HFFc6 (cell line): ENCODE results near the gene BCAS3. TPM values are rescaled to one million over a fixed set of nuclear protein-coding genes. Genes with fewer than 3 reads are reported as not detected.

Experiments
- DNase-seq: peaks from one replicate; pipeline ENCODE4 v3.0.0-alpha.2; 2018
- H3K27ac Mint-ChIP-seq: 2 replicates; pipeline ENCODE4 v1.8.0; 2020; ENCODE audit warnings: mild to moderate bottlenecking, mixed read lengths
- H3K27me3 Mint-ChIP-seq: 2 replicates; pipeline ENCODE4 v1.8.0; 2021; ENCODE audit warnings: mild to moderate bottlenecking, moderate library complexity, mixed read lengths; ENCODE audit not compliant: insufficient read depth
- H3K36me3 Mint-ChIP-seq: 2 replicates; pipeline ENCODE4 v1.8.0; 2021; ENCODE audit warnings: low read depth, mixed read lengths
- H3K4me1 Mint-ChIP-seq: 2 replicates; pipeline ENCODE4 v1.8.0; 2020; ENCODE audit warnings: low read depth, mixed read lengths
- H3K4me3 Mint-ChIP-seq: 2 replicates; pipeline ENCODE4 v1.8.0; 2020; ENCODE audit warnings: mild to moderate bottlenecking, moderate library complexity, mixed read lengths
- H3K9me3 Mint-ChIP-seq: 2 replicates; pipeline ENCODE4 v1.8.0; 2020; ENCODE audit warnings: mild to moderate bottlenecking, mixed read lengths
- total RNA-seq, 6 experiments: library from RNA; stranded (reverse); fragmentation: NEBNext Ultra II Directional; extraction: Animal tissue kit (Norgen Biotek cat#: 25700); gene quantifications; 2 replicates in 1 of 6; 3 replicates in 5 of 6; pipeline ENCODE4 v1.2.3, GENCODE V29; 2021
- TF ChIP-seq, protein P1 (sequence below): fragments of 200-600 bp; sonication (generic); IDR thresholded peaks from 2 replicates; pipeline ENCODE4 v1.5.0; 2021; ENCODE audit warnings: antibody characterized with exemption, mild to moderate bottlenecking

BCAS3 gene
- total RNA-seq, 6 experiments from 2014 or later: 9.8 to 13.8 (median 12.0) TPM

GRCh38 chr17:61366076-61366714 is 688.5 kb downstream of the BCAS3 start:
- Mint-ChIP-seq H3K4me3 (no peak overlapping the region), H3K9me3 (no peaks in the 10 kb centered on the region), H3K4me1 (peaks cover 7% of the 10 kb centered on the region), H3K36me3 (peaks cover 5% of the 10 kb centered on the region; the same call in 1 of the 2 replicates), H3K27me3 (no peaks in the 10 kb centered on the region; the same call in 1 of the 2 replicates), H3K27ac (no peak overlapping the region)
- TF ChIP-seq, protein P1, sequence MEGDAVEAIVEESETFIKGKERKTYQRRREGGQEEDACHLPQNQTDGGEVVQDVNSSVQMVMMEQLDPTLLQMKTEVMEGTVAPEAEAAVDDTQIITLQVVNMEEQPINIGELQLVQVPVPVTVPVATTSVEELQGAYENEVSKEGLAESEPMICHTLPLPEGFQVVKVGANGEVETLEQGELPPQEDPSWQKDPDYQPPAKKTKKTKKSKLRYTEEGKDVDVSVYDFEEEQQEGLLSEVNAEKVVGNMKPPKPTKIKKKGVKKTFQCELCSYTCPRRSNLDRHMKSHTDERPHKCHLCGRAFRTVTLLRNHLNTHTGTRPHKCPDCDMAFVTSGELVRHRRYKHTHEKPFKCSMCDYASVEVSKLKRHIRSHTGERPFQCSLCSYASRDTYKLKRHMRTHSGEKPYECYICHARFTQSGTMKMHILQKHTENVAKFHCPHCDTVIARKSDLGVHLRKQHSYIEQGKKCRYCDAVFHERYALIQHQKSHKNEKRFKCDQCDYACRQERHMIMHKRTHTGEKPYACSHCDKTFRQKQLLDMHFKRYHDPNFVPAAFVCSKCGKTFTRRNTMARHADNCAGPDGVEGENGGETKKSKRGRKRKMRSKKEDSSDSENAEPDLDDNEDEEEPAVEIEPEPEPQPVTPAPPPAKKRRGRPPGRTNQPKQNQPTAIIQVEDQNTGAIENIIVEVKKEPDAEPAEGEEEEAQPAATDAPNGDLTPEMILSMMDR: no peak
- DNase-seq: no peak

DNA sequence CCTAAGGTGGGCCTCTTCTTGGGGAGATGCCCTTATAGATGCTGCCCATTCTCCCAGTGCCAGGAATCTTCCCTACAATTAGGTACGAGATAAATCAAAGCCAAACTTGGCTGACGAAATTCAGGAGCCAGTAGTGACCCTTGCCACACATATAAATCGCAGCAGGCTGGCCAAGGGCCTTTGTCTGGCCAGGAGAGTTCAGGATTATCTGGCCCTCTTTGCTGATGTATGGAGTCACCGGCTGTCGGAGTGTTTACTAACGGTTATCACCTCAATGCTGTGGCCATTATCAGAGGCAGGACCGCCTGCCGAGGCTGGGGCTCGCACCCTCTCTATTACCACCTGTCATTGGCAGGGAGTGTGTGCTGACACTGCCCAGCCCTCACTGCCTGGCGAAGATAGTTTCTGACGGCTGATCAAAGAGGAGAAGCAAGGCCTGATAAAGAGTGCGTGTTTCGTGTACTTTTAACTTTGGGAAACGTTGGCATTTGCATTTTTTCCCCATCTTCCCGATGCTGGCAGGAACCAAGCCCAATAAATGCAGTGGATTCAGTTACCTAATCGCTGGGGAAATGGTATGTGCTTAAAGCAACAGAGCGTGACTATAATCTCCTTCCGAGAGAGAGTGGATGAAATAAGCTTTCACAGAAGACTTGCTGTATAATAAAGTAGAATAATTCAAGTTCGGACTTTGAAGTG is 689.2 kb downstream of the BCAS3 start:
- DNase-seq: no peak
- Mint-ChIP-seq H3K4me1 (peaks cover 2% of the 10 kb centered on the region), H3K4me3 (no peak overlapping the region), H3K9me3 (no peaks in the 10 kb centered on the region), H3K27ac (no peak overlapping the region), H3K36me3 (peaks cover 2% of the 10 kb centered on the region; the same call in 1 of the 2 replicates), H3K27me3 (no peaks in the 10 kb centered on the region; the same call in 1 of the 2 replicates)
- TF ChIP-seq, protein P1: no peak

DNA sequence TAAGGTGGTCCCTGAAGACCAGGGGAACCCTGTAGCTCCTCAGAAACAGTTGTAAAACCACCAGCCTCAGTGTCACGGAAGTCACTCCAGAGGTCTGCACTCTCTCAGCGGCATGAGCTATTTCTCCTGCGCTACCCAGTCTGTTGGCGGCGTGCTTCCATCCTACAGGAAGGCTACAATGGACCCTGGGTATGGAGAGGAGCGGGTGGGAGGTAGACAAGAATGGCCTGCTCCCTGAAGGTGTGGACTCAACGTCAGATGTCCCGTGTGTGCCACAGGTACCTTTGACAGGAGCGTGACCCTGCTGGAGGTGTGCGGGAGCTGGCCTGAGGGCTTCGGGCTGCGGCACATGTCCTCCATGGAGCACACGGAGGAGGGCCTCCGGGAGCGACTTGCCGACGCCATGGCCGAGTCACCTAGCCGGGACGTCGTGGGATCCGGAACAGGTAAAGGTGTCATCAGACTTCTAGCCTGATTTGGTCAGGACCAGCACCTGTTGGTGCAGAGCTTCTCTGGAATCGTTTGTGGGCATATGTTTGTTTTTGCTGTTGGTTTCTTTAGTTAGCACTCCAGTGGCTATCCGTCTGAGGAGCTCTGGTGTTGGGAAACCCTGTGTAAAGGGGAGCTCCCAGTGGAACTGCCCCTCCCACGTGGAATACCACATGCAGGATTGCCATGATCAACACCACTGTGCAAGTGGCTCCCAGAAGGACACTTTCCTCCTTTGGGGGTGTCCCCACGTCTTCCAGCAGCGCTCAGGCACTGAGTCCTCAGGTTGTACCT is 690.6 kb downstream of the BCAS3 start:
- Mint-ChIP-seq H3K27ac (no peak overlapping the region), H3K27me3 (no peaks in the 10 kb centered on the region; the same call in 1 of the 2 replicates), H3K4me3 (no peak overlapping the region), H3K4me1 (no peaks in the 10 kb centered on the region; the same call in 1 of the 2 replicates), H3K36me3 (no peaks in the 10 kb centered on the region), H3K9me3 (no peaks in the 10 kb centered on the region)
- DNase-seq: no peak
- TF ChIP-seq, protein P1: no peak

GRCh38 chr17:61368832-61369450 is 691.3 kb downstream of the BCAS3 start:
- H3K27ac Mint-ChIP-seq: no peak overlapping the region
- no peaks in the 10 kb centered on the region; the same call in 1 of the 2 replicates for H3K27me3 Mint-ChIP-seq
- H3K4me3 Mint-ChIP-seq: no peak overlapping the region
- no peaks in the 10 kb centered on the region for H3K9me3 Mint-ChIP-seq
- TF ChIP-seq, protein P1: no peak
- no peaks in the 10 kb centered on the region; the same call in 1 of the 2 replicates for H3K4me1 Mint-ChIP-seq
- no peak for DNase-seq
- H3K36me3 Mint-ChIP-seq: no peaks in the 10 kb centered on the region

GRCh38 chr17:61369751-61370150 is 692.1 kb downstream of the BCAS3 start:
- no peak overlapping the region for H3K27ac Mint-ChIP-seq
- H3K4me3 Mint-ChIP-seq: no peak overlapping the region
- TF ChIP-seq, protein P1: no peak
- no peaks in the 10 kb centered on the region for H3K9me3 Mint-ChIP-seq
- H3K27me3 Mint-ChIP-seq: no peaks in the 10 kb centered on the region
- no peaks in the 10 kb centered on the region; the same call in 1 of the 2 replicates for H3K4me1 Mint-ChIP-seq
- no peak for DNase-seq
- no peaks in the 10 kb centered on the region for H3K36me3 Mint-ChIP-seq
